Urinary bladder (tissue), 4 donors: ENCODE results near the gene CNPY4. TPM values are rescaled to one million over a fixed set of nuclear protein-coding genes. Genes with fewer than 3 reads are reported as not detected.
A peak's percentile ranks its signal among the peaks of the same experiment; 100 is the strongest.
"Not testable (repeated sequence)": the region's sequence is repeated elsewhere in the genome, so short reads cannot be mapped to it uniquely, and the experiment has no call there.

Experiments used
- DNase-seq: peaks from one replicate; pipeline ENCODE4 v3.0.0-alpha.2; 2015; ENCODE audit errors: extremely low spot score
- H3K27ac ChIP-seq: one replicate; pipeline ENCODE4 v1.5.1; 2013; ENCODE audit warnings: low read depth, mild to moderate bottlenecking, moderate library complexity
- H3K36me3 ChIP-seq: one replicate; pipeline ENCODE4 v1.6.1; 2013; ENCODE audit warnings: mild to moderate bottlenecking, moderate library complexity; ENCODE audit not compliant: insufficient read depth
- H3K4me1 ChIP-seq: one replicate; pipeline ENCODE4 v1.6.1; 2013; ENCODE audit warnings: mild to moderate bottlenecking, moderate library complexity; ENCODE audit not compliant: insufficient read depth
- H3K4me3 ChIP-seq: one replicate; pipeline ENCODE4 v1.5.1; 2013; ENCODE audit warnings: low read depth, low read length
- WGBS: extraction: QIAGEN DNeasy Blood & Tissue Kit; methylation state at CpG from one replicate; pipeline ENCODE4 v1.1.7; 2013; 5-methylcytosine and 5-hydroxymethylcytosine counted together
- polyA plus RNA-seq: library from polyadenylated mRNA; stranded (reverse); fragments of 200-250 nt; gene quantifications from one replicate; pipeline ENCODE4 v1.2.3, GENCODE V29; 2013
- total RNA-seq: library from RNA; depleted of rRNA; stranded (reverse); fragments of >200 nt; gene quantifications from one replicate; pipeline ENCODE4 v1.2.3, GENCODE V29; 2014
- donor health status: healthy with polysubstance abuse.
- donor health status: healthy.

The CNPY4 gene
- total and polyA plus RNA-seq, 2 donors, result 26.1 to 34.5 TPM

DNA sequence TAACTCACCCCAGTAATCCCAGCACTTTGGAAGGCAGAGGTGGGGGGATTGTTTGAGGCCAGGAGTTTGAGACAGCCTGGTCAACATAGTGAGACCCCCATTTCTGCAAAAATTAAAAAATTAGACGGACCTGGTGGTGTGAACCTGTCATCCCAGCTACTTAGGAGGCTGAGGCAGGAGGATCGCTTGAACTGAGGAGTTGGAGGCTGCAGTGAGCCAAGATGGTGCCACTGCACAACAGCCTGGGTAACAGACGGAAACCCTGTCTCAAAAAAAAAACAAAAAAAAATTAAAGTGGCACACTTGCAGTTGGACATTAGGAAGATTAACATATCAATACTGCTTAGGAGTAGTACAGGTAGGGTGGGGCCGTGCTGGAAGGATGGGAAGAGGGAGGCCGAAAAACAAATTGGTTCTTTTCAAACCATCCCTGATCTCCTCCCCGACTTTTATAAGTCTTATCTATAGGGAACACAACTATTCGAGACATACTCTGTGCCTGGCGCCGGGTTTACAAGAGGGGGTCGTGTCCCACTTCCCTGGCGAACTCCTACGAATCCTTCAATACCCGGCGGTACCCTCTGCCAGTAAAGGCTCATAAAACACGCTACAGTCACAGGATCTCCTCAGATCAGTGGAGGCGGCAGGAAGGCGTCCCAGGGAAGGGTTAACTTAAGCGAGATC, 904 bp upstream of the CNPY4 start:
- H3K27ac ChIP-seq, result no peak overlapping the region
- H3K36me3 ChIP-seq, result no peaks in the 10 kb centered on the region
- H3K4me1 ChIP-seq, result no peaks in the 10 kb centered on the region
- DNase-seq, result no peak
- 22% methylated on average over 18 of the region's 18 CpGs for WGBS
- H3K4me3 ChIP-seq, result peak overlapping the region; percentile 89

- DNase-seq, result no peak
- H3K36me3 ChIP-seq, result no peaks in the 10 kb centered on the region
- H3K27ac ChIP-seq, result peak overlapping the region; percentile 40
- no peaks in the 10 kb centered on the region for H3K4me1 ChIP-seq
- 11% methylated on average over 19 of the region's 19 CpGs for WGBS
- peak overlapping the region; percentile 46 for H3K4me3 ChIP-seq
Observed at GRCh38 chr7:100119970-100120732, 717 bp downstream of the CNPY4 start.

DNA sequence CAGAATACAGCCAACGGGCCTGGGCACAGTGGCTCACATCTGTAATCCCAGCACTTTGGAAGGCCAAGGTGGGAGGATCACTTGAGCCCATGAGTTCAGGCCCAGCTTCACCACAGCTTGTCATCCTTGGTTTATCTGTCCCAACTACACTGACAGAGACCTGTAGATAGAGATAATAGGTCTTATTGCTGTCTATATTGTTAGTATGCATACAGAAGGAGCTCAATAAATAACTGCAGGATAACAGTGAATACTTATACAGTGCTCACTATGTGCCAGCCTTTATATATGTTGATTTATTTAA, 1.3 kb downstream of the CNPY4 start:
- H3K4me3 ChIP-seq, result no peak overlapping the region
- no peak for DNase-seq
- H3K36me3 ChIP-seq, result no peaks in the 10 kb centered on the region
- H3K27ac ChIP-seq, result no peak overlapping the region
- no peaks in the 10 kb centered on the region for H3K4me1 ChIP-seq
- 28% methylated on average over 1 of the region's 1 CpG for WGBS

GRCh38 chr7:100122067-100122466, 2.6 kb downstream of the CNPY4 start:
- Histone ChIP-seq H3K36me3 (no peaks in the 10 kb centered on the region), H3K4me3 (no peak overlapping the region), H3K27ac (no peak overlapping the region), H3K4me1 (no peaks in the 10 kb centered on the region)
- no peak for DNase-seq
- 73% methylated on average over 13 of the region's 13 CpGs for WGBS

GRCh38 chr7:100122568-100122967, 3.1 kb downstream of the CNPY4 start:
- no peaks in the 10 kb centered on the region for H3K36me3 ChIP-seq
- no peak for DNase-seq
- H3K4me3 ChIP-seq, result no peak overlapping the region
- no peak overlapping the region for H3K27ac ChIP-seq
- no peaks in the 10 kb centered on the region for H3K4me1 ChIP-seq
- WGBS, result 78% methylated on average over 1 of the region's 1 CpG

DNA sequence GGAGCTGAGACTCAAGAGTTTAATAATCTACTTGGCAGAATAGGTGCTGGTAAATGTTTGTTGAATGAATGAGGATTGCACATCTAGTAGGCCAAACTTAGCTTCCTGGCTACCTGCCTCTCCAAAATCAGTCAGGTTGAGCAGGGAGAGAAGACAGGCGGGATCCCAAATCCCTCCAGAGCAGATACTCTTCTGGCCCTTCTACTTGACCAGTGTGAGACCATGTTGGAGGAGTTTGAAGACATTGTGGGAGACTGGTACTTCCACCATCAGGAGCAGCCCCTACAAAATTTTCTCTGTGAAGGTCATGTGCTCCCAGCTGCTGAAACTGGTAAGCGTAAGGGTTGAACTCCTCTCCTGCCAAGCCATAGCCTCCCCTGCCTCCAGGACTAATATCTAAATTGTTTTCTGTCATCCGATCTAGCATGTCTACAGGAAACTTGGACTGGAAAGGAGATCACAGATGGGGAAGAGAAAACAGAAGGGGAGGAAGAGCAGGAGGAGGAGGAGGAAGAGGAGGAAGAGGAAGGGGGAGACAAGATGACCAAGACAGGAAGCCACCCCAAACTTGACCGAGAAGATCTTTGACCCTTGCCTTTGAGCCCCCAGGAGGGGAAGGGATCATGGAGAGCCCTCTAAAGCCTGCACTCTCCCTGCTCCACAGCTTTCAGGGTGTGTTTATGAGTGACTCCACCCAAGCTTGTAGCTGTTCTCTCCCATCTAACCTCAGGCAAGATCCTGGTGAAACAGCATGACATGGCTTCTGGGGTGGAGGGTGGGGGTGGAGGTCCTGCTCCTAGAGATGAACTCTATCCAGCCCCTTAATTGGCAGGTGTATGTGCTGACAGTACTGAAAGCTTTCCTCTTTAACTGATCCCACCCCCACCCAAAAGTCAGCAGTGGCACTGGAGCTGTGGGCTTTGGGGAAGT, 5.1 kb downstream of the CNPY4 start:
- H3K36me3 ChIP-seq, result no peaks in the 10 kb centered on the region
- H3K4me3 ChIP-seq, result no peak overlapping the region
- no peaks in the 10 kb centered on the region for H3K4me1 ChIP-seq
- H3K27ac ChIP-seq, result no peak overlapping the region
- 84% methylated on average over 4 of the region's 4 CpGs for WGBS
- DNase-seq, result no peak

GRCh38 chr7:100126239-100126930, 7.0 kb downstream of the CNPY4 start:
- H3K27ac ChIP-seq, result peak overlapping the region; percentile 94
- DNase-seq, result no peak
- WGBS, result 12% methylated on average over 29 of the region's 29 CpGs
- no peaks in the 10 kb centered on the region for H3K36me3 ChIP-seq
- peak overlapping the region; percentile 75 for H3K4me3 ChIP-seq
- H3K4me1 ChIP-seq, result no peaks in the 10 kb centered on the region

- Histone ChIP-seq H3K27ac (peak within 1 kb of the TSS; percentile 94), H3K4me1 (no peaks in the 10 kb centered on the region), H3K4me3 (peak within 1 kb of the TSS; percentile 75), H3K36me3 (no peaks in the 10 kb centered on the region)
- DNase-seq, result peak; percentile 90
- under 1% methylated on average over 85 of the region's 85 CpGs for WGBS
Observed at GRCh38 chr7:100126931-100127865, 7.8 kb downstream of the CNPY4 start, which contains the start of gene MBLAC1. TSS of gene MBLAC1 (plus strand) at chr7:100126967. CDS start at chr7:100127396, 429 bp downstream.

DNA sequence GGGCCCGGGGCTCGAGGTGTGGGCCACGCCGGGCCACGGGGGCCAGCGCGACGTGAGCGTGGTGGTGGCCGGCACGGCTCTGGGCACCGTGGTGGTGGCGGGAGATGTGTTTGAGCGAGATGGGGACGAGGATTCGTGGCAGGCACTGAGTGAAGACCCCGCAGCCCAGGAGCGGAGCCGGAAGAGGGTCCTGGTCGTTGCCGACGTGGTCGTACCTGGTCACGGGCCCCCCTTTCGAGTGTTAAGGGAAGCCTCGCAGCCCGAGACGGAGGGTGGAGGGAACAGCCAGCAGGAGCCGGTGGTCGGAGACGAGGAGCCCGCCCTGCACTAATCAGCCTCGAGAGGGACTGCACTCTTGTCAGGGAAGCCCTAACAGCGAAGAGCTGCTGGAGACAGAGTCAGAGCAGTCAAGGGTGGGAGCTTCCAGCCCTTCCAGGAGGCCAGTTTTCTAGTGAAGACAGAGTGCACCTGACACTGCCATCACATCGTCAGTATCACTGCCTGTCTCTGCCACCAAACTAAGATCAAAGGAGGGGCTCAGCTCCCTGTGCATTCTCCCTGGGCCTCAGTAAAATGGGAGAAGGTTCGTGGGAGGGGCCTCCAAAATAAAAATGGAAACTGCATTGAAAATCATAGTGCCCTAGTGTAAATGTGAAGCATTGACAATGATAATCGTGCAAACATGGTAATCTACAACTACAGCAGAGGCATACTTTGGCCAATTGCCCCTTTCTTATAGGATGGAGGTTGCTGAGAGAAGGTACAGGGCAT, 8.6 kb downstream of the CNPY4 start:
- 3% methylated on average over 37 of the region's 37 CpGs for WGBS
- Histone ChIP-seq H3K27ac (peak overlapping the region; percentile 89), H3K36me3 (no peaks in the 10 kb centered on the region), H3K4me1 (no peaks in the 10 kb centered on the region), H3K4me3 (peak overlapping the region; percentile 75)
- no peak for DNase-seq

DNA sequence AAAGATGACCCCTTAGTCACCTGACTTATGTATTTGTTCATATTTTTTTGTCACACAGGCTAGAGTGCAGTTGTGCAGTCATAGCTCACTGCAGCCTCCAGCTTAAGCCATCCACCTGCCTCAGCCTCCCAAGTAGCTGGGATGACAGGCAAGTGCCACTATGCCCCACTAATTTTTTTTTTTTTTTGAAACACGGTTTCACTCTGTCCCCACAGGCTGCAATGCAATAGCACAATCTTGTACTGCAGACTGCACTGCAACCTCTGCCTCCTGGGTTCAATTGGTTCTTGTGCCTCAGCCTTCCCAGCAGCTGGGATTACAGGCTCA, 9.2 kb downstream of the CNPY4 start:
- H3K27ac ChIP-seq, result no peak overlapping the region
- no peak overlapping the region for H3K4me3 ChIP-seq
- no peaks in the 10 kb centered on the region for H3K4me1 ChIP-seq
- no peaks in the 10 kb centered on the region for H3K36me3 ChIP-seq
- WGBS, result 61% methylated on average over 1 of the region's 1 CpG
- no peak for DNase-seq

- not testable (repeated sequence) for H3K36me3 ChIP-seq, H3K27ac ChIP-seq, H3K4me3 ChIP-seq, DNase-seq, H3K4me1 ChIP-seq
- 90% methylated on average over 1 of the region's 1 CpG for WGBS
Observed at GRCh38 chr7:100130220-100130607, 10.8 kb downstream of the CNPY4 start.
